Stimulated activated CD4-positive, alpha-beta T cell treated with anti-CD3 and anti-CD28 coated beads, Interleukin-4, amount 100 ng/mL, for 4 hours (primary cell): ENCODE measurements around the gene ZNF346.
A peak's percentile ranks its signal among the peaks of the same experiment; 100 is the strongest.
"Not testable (repeated sequence)": the region's sequence is repeated elsewhere in the genome, so short reads cannot be mapped to it uniquely, and the experiment has no call there.

Experiments used
- DNase-seq, 2 experiments: peaks; one replicate each; pipeline ENCODE4 v3.0.0-alpha.2; 2020

ZNF346 gene, protein sequence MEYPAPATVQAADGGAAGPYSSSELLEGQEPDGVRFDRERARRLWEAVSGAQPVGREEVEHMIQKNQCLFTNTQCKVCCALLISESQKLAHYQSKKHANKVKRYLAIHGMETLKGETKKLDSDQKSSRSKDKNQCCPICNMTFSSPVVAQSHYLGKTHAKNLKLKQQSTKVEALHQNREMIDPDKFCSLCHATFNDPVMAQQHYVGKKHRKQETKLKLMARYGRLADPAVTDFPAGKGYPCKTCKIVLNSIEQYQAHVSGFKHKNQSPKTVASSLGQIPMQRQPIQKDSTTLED

GRCh38 chr5:177022386-177023302 is at the start of gene ZNF346:
TSS of gene ZNF346 (plus strand) at chr5:177022696. CDS start at chr5:177022739, 43 bp downstream.
- DNase-seq = peak; percentile 89 to 90

GRCh38 chr5:176979669-176980068 is 42.8 kb upstream of the ZNF346 start:
- no peak for DNase-seq

DNA sequence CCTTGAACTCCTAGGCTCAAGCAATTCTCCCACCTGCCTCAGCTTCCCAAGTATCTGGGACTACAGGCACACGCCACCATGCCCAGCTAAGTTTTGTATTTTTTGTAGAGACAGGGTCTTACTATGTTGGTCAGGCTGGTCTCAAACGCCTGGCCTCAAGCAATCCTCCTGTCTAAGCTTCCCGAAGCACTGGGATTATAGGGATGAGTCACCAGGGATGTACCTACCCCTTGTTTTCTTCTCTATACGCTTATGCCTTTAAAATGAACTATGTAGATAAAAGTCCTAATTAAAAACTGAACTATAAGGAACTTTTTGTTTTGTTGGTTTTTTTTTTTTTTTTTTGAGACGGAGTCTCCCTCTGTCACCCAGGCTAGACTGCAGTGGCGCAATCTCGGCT is 41.7 kb upstream of the ZNF346 start:
- no peak for DNase-seq

- DNase-seq = not testable (repeated sequence)
These were observed 39.4 kb upstream of the ZNF346 start for GRCh38 chr5:176983112-176983511.

DNA sequence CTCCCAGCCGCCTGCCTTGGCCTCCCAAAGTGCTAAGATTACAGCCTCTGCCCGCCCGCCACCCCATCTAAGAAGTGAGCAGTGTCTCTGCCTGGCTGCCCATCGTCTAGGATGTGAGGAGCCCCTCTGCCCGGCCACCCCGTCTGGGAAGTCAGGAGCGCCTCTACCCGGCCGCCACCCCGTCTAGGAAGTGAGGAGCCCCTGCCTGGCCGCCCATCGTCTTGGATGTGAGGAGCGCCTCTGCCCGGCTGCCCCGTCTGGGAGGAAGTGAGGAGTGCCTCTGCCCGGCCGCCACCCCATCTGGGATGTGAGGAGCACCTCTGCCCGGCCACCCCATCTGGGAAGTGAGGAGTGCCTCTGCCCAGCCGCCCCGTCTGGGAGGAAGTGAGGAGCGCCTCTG is 38.9 kb upstream of the ZNF346 start:
- not testable (repeated sequence) for DNase-seq

- DNase-seq = not testable (repeated sequence)
These were observed 38.3 kb upstream of the ZNF346 start for GRCh38 chr5:176984176-176984575.

GRCh38 chr5:176985516-176985915 is 37.0 kb upstream of the ZNF346 start:
- peak in 1 of 2 experiments; percentile 12 for DNase-seq

DNA sequence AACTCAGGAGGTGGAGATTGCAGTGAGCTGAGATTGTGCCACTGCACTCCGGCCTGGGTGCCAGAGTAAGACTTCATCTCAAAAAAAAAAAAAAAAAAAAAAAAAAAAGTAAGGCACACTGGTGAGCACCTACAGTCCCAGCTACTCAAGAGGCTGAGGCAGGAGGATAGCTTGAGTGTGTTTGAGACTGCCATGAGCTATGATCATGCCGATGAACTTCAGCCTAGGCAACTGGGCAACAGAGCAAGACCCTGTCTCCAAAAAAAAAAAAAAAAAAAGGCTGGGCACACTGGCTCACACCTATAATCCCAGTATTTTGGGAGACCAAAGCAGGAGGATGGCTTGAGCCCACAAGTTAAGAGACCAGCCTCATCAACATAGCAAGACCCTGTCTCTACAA is 36.2 kb upstream of the ZNF346 start:
- DNase-seq = no peak

GRCh38 chr5:176987583-176987982 is 34.9 kb upstream of the ZNF346 start:
- DNase-seq = no peak

- DNase-seq = not testable (repeated sequence)
These were observed 29.4 kb upstream of the ZNF346 start for GRCh38 chr5:176993081-176993480.

DNA sequence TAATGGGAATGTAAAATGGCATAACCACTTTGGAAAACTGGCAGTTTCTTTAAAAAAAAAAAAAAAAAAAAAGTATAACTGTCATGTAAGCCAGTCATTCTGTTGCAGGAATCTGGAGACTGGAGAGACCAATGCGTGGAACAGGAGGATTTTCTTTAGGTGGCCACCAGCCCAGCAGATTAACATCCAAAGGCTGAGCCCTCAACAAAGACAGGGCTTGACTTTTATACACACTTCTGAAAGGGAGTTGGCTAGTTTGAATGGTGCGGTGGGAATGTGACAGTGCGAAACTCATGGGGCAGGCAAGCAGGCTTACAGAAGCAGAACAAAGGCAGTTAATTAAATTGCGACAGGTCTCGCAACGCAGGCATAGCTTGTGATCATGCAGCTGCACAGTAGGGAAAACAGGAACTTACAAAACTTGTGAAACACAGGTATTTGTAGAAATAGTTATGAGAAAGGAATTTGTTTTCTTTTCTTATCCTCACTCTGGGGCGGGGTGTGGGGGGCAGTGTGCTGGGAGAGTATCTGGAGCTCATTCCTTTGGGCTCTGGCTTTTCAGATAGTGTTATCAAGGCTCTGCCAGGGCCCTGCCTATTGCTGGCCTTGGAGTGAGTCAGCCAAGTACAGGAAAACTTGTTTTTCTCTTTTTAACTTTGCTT is 27.9 kb upstream of the ZNF346 start:
- no peak for DNase-seq

DNA sequence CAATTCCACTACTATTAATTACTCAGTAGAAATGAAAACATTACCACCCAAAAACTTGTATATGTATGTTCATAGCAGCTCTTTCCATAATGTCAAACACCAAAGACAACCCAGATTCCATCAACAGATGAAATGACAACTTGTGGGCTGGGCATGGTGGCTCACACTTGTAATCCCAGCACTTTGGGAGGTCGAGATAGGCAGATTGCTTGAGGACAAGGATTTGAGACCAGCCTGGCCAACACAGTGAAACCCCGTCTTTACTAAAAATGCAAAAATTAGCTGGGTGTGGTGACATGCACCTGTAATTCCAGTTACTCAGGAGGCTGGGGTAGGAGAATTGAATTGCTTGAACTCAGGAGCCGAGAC is 27.4 kb upstream of the ZNF346 start:
- DNase-seq = no peak

DNA sequence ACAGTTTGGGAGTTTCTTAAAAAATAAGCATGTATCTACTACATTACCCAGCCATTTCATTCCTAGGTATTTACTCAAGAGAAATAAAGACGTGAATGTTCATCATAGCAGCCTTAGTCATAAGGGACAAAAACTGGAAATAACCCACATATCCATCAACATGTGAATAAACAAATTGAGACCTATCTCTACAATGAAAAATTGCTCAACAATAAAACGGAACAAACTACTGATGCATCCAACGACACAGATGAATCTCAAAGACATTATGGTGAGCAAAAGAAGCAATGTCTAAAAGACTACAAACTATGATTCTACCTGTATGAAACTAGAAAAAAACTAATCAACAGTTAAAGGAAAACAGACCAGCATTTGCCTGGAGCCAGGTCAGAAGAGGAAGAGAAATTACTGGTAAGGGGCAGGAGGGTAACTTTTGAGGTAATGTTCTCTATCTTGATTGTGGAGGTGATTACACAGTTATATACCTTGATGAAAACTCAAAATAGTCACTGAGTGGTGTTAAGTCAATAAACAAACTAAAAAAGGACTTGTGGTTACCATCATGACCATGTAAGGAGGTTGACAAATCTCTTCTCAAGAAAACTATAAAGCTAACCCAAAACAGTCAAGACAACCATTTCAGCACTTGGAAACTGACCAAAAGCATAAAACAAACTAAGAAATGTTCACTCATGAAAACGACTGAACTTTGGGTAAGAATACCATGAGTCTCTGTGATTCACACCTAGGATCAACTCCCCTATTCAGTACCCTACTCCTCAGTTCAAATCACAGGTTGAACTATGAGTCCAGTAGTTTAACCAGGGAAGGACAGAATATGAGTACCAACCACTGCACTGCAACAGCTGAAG is 26.4 kb upstream of the ZNF346 start:
- no peak for DNase-seq

DNA sequence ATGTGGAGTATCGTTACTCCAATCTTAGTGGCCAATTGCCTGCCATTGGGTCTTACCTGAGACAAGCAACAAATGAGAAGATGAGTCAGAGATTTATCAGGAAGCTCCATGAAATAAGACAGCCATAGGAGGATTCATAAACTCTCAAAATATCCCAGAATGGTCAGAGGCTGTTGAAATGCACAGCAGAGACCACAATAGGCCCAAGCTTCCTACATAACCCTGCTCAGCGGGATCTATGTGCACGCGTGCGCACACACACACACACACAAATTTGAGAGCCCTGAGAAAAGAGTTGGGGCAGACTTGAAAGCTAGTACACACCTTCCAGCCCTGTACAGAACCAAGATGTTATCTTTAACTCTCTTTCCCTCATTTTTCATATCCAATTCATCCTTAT is 25.7 kb upstream of the ZNF346 start:
- no peak for DNase-seq

DNA sequence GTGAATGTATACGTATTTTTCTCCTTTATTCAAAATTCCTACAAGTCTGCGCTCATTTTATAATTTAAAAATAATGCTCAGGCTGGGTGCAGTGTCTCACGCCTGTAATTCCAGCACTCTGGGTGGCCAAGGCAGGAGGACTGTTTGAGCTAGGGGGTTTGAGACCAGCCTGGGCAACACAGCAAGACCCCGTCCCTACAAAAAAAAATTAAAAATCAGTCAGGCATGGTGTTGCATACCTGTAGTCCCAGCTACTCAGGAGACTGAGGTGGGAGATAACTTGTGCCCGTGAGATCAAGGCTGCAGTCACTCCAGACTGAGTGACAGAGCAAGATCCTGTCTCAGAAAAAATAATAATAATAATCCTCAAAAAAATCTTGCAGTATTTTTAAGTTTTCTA is 23.7 kb upstream of the ZNF346 start:
- no peak for DNase-seq

GRCh38 chr5:176999526-176999925 is 23.0 kb upstream of the ZNF346 start:
- not testable (repeated sequence) for DNase-seq

DNA sequence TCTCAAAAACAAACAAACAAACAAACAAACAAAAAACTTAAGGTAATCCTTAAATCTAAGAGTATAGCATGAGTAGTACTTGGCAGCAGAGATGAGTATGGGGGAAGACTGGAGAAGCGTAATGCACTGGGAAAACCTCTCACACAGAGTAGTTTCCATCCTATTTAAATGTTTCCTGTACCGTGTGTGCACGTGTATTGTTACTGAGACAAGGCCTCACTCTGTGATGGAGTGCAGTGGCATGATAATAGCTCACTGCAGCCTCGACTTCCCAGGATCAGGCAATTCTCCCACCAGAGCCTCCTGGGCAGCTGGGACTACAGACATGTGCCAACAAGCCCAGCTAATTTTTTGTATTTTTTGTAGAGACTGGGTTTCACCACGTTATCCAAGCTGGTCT is 18.8 kb upstream of the ZNF346 start:
- no peak for DNase-seq

DNA sequence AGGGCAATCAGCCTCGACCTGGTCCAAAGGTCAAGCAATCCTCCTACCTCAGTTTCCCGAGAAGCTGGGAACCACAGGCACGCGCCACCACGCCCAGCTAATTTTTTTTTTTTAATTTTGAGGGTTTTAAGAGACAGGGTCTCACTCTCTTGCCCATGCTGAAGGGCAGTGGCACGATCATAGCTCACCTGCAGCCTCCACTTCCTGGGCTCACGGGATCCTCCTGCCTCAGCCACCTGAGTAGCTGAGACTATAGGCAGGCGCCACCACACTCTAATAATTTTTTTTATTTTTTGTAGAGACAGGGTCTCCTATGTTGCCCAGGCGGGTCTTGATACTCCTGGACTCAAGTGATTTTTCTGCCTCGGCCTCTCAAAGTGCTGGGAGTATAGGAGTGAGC is 17.5 kb upstream of the ZNF346 start:
- no peak for DNase-seq

DNA sequence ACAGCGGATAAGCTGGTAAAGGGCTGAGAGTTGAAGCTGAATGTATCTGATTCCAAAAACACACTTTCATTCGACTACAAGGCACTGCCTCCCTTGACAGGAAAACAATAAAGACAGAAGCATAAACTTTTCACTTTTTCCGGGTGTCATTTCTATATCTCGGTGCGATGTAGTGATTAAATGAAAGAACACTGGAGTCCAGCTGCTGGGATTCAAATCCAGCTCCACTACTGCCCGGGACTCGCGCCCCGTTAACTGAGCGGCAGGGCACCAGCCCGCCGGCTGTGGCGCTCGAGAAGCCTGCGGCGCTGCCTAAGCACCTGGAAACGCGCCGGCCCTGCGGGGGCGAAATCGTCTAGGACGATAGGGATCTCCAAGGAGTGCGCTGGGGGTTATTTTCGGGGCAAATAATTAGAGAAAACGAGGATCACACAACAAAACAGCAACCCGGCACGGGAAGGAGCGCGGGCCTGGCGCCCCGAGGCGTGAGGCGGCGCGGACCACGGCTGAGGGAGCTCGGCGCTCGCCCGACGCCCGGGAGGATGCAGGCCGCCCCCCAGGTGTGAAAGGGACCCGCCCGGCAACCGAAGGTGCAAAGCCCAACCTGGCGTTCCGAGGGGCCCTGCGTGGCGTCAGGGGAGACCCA is 16.8 kb upstream of the ZNF346 start:
- peak; percentile 65 for DNase-seq

DNA sequence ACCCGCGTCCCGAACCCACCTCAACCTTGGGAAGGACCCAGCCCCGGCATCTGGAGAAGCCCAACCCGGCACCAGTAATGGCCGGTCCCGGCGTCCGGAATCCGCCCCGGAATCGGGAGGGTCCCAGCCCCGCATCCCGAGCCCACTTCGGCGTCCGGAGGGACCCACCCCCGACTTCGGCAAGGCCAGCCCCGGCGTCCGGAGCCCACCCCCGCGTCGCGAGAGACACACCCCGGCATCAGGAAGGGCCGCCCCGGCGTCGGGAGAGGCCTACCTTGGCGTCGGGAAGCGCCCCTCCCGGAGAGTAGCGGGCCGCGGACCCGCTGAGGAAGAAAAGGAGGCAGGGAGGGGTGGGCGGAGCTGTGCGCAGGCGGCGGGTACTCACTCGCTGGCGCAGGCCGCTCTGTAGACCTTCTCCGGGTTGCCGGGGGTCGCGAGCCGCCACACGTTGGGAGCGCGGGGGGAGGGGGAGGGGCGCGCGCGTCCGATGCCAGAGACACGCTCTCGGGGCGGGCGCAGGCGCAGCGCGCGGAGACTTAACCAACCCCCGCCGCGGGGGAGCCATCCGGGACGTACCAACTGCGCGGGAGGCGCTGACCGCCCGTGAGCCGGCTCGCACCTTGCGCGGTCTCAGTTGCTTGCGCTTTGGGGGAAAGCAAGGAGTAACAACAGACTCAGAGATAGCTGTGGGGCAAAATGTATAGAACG is 16.1 kb upstream of the ZNF346 start, which contains the start of gene UIMC1:
Gene UIMC1 (minus strand): TSS at position 515 of the 708 bp plus-strand sequence. CDS start 24,164 bp downstream, outside the sequence.
- DNase-seq = peak; percentile 90 to 93

GRCh38 chr5:177008716-177009115 is 13.8 kb upstream of the ZNF346 start:
- DNase-seq = no peak
